Measurements from ENCODE around the gene SERPINA9. TPM values are rescaled to one million over a fixed set of nuclear protein-coding genes. Genes with fewer than 3 reads are reported as not detected.

SERPINA9 gene
- total RNA-seq, 1 donor from 2014 or later, result not detected

- no peak for DNase-seq (ENCODE audit: missing footprints)
- intact Hi-C loops (cut with DNase I), result no loop called here
- no peak for ATAC-seq
Observed at GRCh38 chr14:94467728-94468520, 8.1 kb downstream of the SERPINA9 start.

GRCh38 chr14:94466706-94467370 is 9.2 kb downstream of the SERPINA9 start:
- DNase-seq (ENCODE audit: missing footprints), result no peak
- ATAC-seq, result no peak
- intact Hi-C loops (cut with DNase I), result no loop called here

GRCh38 chr14:94465042-94465441 is 11.0 kb downstream of the SERPINA9 start:
- intact Hi-C loops (cut with DNase I), result no loop called here
- no peak for DNase-seq (ENCODE audit: missing footprints)
- no peak for ATAC-seq

- ATAC-seq (no peak), DNase-seq (ENCODE audit: missing footprints) (no peak)
- intact Hi-C loops (cut with DNase I), result no loop called here
Observed at GRCh38 chr14:94464290-94464689, 11.7 kb downstream of the SERPINA9 start.

GRCh38 chr14:94462763-94463572 is 13.0 kb downstream of the SERPINA9 start:
- no peak for ATAC-seq
- intact Hi-C loops (cut with DNase I), result no loop called here
- DNase-seq (ENCODE audit: missing footprints), result no peak

- no peak for DNase-seq (ENCODE audit: missing footprints)
- intact Hi-C loops (cut with DNase I), result no loop called here
- no peak for ATAC-seq
Observed at GRCh38 chr14:94462219-94462551, 13.8 kb downstream of the SERPINA9 start.

- ATAC-seq, result no peak
- intact Hi-C loops (cut with DNase I), result no loop called here
Observed at GRCh38 chr14:94461526-94462218, 14.3 kb downstream of the SERPINA9 start.

GRCh38 chr14:94460631-94461416 is 15.2 kb downstream of the SERPINA9 start:
- ATAC-seq (no peak), DNase-seq (ENCODE audit: missing footprints) (no peak)
- intact Hi-C loops (cut with DNase I), result no loop called here

More at GRCh38 chr14:94461526-94462218, 14.3 kb downstream of the SERPINA9 start:
- DNase-seq (ENCODE audit: missing footprints), result no peak

GRCh38 chr14:94458558-94459205 is 17.3 kb downstream of the SERPINA9 start:
- intact Hi-C loops (cut with DNase I), result no loop called here
- ATAC-seq, result no peak
- DNase-seq (ENCODE audit: missing footprints), result no peak

- DNase-seq (ENCODE audit: missing footprints) (no peak), ATAC-seq (no peak)
- intact Hi-C loops (cut with DNase I), result no loop called here
Observed at GRCh38 chr14:94458096-94458495, 17.9 kb downstream of the SERPINA9 start.

GRCh38 chr14:94455928-94456327 is 20.1 kb downstream of the SERPINA9 start:
- intact Hi-C loops (cut with DNase I), result no loop called here
- ATAC-seq (no peak), DNase-seq (ENCODE audit: missing footprints) (no peak)

- ATAC-seq (no peak), DNase-seq (ENCODE audit: missing footprints) (no peak)
- intact Hi-C loops (cut with DNase I), result no loop called here
Observed at GRCh38 chr14:94451826-94452225, 24.2 kb downstream of the SERPINA9 start.

- intact Hi-C loops (cut with DNase I), result no loop called here
- no peak for DNase-seq (ENCODE audit: missing footprints)
- ATAC-seq, result no peak
Observed at GRCh38 chr14:94451091-94451771, 24.8 kb downstream of the SERPINA9 start.

- ATAC-seq (no peak), DNase-seq (ENCODE audit: missing footprints) (no peak)
- intact Hi-C loops (cut with DNase I), result no loop called here
Observed at GRCh38 chr14:94450722-94451090, 25.3 kb downstream of the SERPINA9 start.

GRCh38 chr14:94449930-94450329 is 26.1 kb downstream of the SERPINA9 start:
- intact Hi-C loops (cut with DNase I), result no loop called here

GRCh38 chr14:94448071-94448808 is 27.8 kb downstream of the SERPINA9 start:
- intact Hi-C loops (cut with DNase I), result no loop called here
- DNase-seq (ENCODE audit: missing footprints) (no peak), ATAC-seq (no peak)

More at GRCh38 chr14:94449930-94450329, 26.1 kb downstream of the SERPINA9 start:
- DNase-seq (ENCODE audit: missing footprints) (no peak), ATAC-seq (no peak)

GRCh38 chr14:94447206-94447605 is 28.8 kb downstream of the SERPINA9 start:
- DNase-seq (ENCODE audit: missing footprints), result no peak
- intact Hi-C loops (cut with DNase I), result no loop called here

More at GRCh38 chr14:94447206-94447605, 28.8 kb downstream of the SERPINA9 start:
- no peak for ATAC-seq

Data from Right ventricle myocardium inferior (tissue), 1 donor.